Measurements from ENCODE around the gene MTCP1.

DNA sequence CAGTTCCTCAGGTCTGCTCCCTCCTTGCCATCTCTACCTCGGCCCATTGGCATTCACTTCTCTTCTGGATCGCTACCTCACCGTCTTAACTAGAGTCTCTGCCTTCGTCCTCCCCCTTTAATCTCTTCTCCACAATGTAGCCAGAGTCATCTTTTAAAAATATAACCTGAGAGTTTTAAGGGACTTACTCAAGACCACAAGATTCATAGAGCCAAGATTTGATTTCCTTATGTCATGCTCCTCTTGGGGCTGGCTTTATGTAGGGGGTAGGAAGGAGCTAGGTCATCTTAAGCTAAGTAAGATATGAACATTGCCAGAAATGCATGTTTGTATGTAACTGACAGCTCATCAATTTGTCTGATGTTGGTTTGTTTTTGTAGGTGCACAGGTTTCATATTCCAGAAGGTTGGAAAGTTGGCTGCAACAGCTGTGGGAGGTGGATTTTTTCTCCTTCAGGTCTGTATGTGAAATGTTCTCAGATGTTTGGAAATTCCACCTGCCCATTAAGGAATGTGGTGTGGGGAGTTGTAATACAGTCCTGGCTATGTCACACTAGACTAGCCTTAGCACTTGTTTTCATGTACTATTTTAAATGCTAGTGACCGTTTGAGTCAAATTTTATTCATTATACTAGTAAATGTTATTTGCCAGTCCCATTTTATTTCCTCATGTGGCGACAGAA lies 24.7 kb downstream of the MTCP1 start:
- TF ChIP-seq, protein P1, sequence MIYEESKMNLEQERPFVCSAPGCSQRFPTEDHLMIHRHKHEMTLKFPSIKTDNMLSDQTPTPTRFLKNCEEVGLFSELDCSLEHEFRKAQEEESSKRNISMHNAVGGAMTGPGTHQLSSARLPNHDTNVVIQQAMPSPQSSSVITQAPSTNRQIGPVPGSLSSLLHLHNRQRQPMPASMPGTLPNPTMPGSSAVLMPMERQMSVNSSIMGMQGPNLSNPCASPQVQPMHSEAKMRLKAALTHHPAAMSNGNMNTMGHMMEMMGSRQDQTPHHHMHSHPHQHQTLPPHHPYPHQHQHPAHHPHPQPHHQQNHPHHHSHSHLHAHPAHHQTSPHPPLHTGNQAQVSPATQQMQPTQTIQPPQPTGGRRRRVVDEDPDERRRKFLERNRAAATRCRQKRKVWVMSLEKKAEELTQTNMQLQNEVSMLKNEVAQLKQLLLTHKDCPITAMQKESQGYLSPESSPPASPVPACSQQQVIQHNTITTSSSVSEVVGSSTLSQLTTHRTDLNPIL (CRISPR knock-in tag; IDR thresholded peaks at IDR 0.05; ENCODE audit: low read depth), result no peak
- TF ChIP-seq, protein P2, sequence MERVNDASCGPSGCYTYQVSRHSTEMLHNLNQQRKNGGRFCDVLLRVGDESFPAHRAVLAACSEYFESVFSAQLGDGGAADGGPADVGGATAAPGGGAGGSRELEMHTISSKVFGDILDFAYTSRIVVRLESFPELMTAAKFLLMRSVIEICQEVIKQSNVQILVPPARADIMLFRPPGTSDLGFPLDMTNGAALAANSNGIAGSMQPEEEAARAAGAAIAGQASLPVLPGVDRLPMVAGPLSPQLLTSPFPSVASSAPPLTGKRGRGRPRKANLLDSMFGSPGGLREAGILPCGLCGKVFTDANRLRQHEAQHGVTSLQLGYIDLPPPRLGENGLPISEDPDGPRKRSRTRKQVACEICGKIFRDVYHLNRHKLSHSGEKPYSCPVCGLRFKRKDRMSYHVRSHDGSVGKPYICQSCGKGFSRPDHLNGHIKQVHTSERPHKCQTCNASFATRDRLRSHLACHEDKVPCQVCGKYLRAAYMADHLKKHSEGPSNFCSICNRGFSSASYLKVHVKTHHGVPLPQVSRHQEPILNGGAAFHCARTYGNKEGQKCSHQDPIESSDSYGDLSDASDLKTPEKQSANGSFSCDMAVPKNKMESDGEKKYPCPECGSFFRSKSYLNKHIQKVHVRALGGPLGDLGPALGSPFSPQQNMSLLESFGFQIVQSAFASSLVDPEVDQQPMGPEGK (CRISPR knock-in tag; IDR thresholded peaks at IDR 0.05; ENCODE audit: borderline replicate concordance), result no peak
- TF ChIP-seq RARB (CRISPR knock-in tag; IDR thresholded peaks at IDR 0.05) (no peak), TCF4 (CRISPR knock-in tag; IDR thresholded peaks at IDR 0.05; ENCODE audit: borderline replicate concordance) (no peak), ZNF565 (CRISPR knock-in tag; conservative IDR thresholded peaks at IDR 0.05; ENCODE audit: low read depth) (no peak)
- TF ChIP-seq, protein P3, sequence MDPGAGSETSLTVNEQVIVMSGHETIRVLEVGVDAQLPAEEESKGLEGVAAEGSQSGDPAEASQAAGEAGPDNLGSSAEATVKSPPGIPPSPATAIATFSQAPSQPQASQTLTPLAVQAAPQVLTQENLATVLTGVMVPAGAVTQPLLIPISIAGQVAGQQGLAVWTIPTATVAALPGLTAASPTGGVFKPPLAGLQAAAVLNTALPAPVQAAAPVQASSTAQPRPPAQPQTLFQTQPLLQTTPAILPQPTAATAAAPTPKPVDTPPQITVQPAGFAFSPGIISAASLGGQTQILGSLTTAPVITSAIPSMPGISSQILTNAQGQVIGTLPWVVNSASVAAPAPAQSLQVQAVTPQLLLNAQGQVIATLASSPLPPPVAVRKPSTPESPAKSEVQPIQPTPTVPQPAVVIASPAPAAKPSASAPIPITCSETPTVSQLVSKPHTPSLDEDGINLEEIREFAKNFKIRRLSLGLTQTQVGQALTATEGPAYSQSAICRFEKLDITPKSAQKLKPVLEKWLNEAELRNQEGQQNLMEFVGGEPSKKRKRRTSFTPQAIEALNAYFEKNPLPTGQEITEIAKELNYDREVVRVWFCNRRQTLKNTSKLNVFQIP (CRISPR knock-in tag; IDR thresholded peaks at IDR 0.05; ENCODE audit: borderline replicate concordance, low read depth), result no peak

Data from SK-N-SH treated with all-trans-retinoic acid at 6 μM for 48 hours (cell line).